Adipocyte (in vitro differentiated cells): Measurements from ENCODE around the gene LAMA1.

ENCODE experiments used
- DNase-seq: peaks from one replicate; pipeline ENCODE4 v3.0.0-alpha.2; 2015; ENCODE audit warnings: low read depth
- H3K27me3 ChIP-seq: replicated peaks from 2 replicates; pipeline ENCODE4 v1.7.0; 2013; ENCODE audit warnings: mild to moderate bottlenecking, low read length, moderate library complexity; ENCODE audit not compliant: control insufficient read depth, insufficient read depth
- H3K36me3 ChIP-seq: 2 replicates; pipeline ENCODE4 v1.7.0; 2013; ENCODE audit warnings: low read length, mild to moderate bottlenecking, moderate library complexity; ENCODE audit not compliant: control insufficient read depth, insufficient read depth, severe bottlenecking
- H3K4me1 ChIP-seq: 2 replicates; pipeline ENCODE4 v1.7.0; 2013; ENCODE audit warnings: mild to moderate bottlenecking, low read length, moderate library complexity; ENCODE audit not compliant: control insufficient read depth, insufficient read depth
- H3K4me3 ChIP-seq: 2 replicates; pipeline ENCODE4 v1.7.0; 2013; ENCODE audit warnings: mild to moderate bottlenecking, low read length, moderate library complexity
- H3K9ac ChIP-seq: 2 replicates; pipeline ENCODE4 v1.7.0; 2013; ENCODE audit warnings: mild to moderate bottlenecking, low read length, moderate library complexity
- H3K9me3 ChIP-seq: 2 replicates; pipeline ENCODE4 v1.7.0; 2013; ENCODE audit warnings: mild to moderate bottlenecking, low read length, moderate library complexity; ENCODE audit not compliant: control insufficient read depth

The LAMA1 gene

GRCh38 chr18:7021994-7022840, 95.4 kb downstream of the LAMA1 start:
- DNase-seq, result peak; percentile 15
- H3K4me1 ChIP-seq, result no peaks in the 10 kb centered on the region
- H3K9me3 ChIP-seq, result no peaks in the 10 kb centered on the region
- no peaks in the 10 kb centered on the region for H3K27me3 ChIP-seq
- H3K4me3 ChIP-seq, result no peak overlapping the region
- no peaks in the 10 kb centered on the region for H3K36me3 ChIP-seq
- H3K9ac ChIP-seq, result no peak overlapping the region

GRCh38 chr18:7020995-7021777, 96.4 kb downstream of the LAMA1 start:
- Histone ChIP-seq H3K27me3 (no peaks in the 10 kb centered on the region), H3K9me3 (no peaks in the 10 kb centered on the region), H3K36me3 (no peaks in the 10 kb centered on the region), H3K9ac (no peak overlapping the region), H3K4me3 (no peak overlapping the region), H3K4me1 (no peaks in the 10 kb centered on the region)
- DNase-seq, result peak; percentile 15

GRCh38 chr18:7017013-7017412, 100.6 kb downstream of the LAMA1 start:
- no peaks in the 10 kb centered on the region for H3K36me3 ChIP-seq
- no peak for DNase-seq
- no peaks in the 10 kb centered on the region for H3K9me3 ChIP-seq
- H3K27me3 ChIP-seq, result no peaks in the 10 kb centered on the region
- no peaks in the 10 kb centered on the region for H3K4me1 ChIP-seq
- H3K4me3 ChIP-seq, result no peak overlapping the region
- no peak overlapping the region for H3K9ac ChIP-seq

GRCh38 chr18:7011142-7011541, 106.5 kb downstream of the LAMA1 start:
- peak overlapping the region; percentile 44 for H3K4me3 ChIP-seq
- no peak overlapping the region for H3K9ac ChIP-seq
- no peaks in the 10 kb centered on the region for H3K9me3 ChIP-seq
- H3K27me3 ChIP-seq, result no peaks in the 10 kb centered on the region
- no peak for DNase-seq
- no peaks in the 10 kb centered on the region for H3K36me3 ChIP-seq
- no peaks in the 10 kb centered on the region for H3K4me1 ChIP-seq

GRCh38 chr18:7004009-7004408, 113.6 kb downstream of the LAMA1 start:
- no peak overlapping the region for H3K4me3 ChIP-seq
- no peaks in the 10 kb centered on the region for H3K27me3 ChIP-seq
- H3K9me3 ChIP-seq, result no peaks in the 10 kb centered on the region
- H3K36me3 ChIP-seq, result no peaks in the 10 kb centered on the region
- H3K4me1 ChIP-seq, result no peaks in the 10 kb centered on the region
- H3K9ac ChIP-seq, result no peak overlapping the region
- no peak for DNase-seq

GRCh38 chr18:7002107-7002506, 115.5 kb downstream of the LAMA1 start:
- H3K27me3 ChIP-seq, result no peaks in the 10 kb centered on the region
- H3K4me1 ChIP-seq, result peaks cover 14% of the 10 kb centered on the region
- no peak overlapping the region for H3K9ac ChIP-seq
- no peak overlapping the region for H3K4me3 ChIP-seq
- no peaks in the 10 kb centered on the region for H3K9me3 ChIP-seq
- H3K36me3 ChIP-seq, result no peaks in the 10 kb centered on the region
- no peak for DNase-seq

DNA sequence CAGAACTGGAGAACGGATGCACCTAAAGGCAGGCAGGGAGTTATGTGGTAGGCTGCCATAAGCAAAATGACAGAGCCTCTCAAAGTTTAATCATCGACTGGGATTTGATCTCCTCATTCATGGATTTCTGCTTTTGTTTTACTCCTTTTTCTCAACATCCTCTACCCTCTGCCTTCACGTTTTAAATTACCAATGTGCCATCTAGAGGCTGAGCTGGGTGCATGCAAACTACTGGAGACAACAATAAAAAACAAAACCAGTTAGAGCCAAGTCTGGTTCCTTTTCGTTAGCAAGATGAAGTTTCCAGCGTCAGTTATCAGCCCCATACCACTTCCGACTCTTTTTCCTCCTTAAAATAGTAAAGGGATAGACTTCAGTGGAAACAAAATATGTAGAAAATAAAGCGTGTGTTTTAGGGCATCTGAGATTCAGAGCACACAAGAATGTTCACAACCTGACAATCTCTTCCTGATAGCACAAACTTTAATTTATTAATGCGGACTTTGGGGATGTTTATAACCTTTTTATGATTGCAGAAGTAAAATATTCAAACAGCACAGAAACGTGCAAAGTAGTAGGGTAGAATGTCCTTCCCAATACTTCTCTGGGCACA, 117.0 kb downstream of the LAMA1 start:
- Histone ChIP-seq H3K4me1 (peaks cover 14% of the 10 kb centered on the region), H3K4me3 (no peak overlapping the region), H3K27me3 (no peaks in the 10 kb centered on the region), H3K36me3 (no peaks in the 10 kb centered on the region), H3K9me3 (no peaks in the 10 kb centered on the region), H3K9ac (no peak overlapping the region)
- DNase-seq, result peak; percentile 62

DNA sequence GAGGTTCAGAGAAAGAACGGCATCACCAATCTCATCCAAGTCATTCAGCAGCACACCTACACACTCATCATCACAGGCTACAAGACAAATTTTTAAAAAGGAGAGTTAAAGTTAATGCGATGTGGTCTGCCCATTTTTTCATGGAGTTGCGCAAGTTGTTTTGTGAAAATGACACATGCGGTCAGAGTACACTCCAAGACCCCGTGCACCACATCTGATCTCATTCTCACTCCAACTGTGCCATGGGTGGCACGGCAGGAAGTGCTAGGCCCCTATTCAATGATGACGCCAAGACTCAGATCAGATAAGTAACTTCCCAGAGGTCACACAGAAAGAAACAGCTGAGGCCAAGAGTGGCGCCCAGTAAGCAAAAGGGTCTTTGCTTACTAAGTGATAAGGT, 119.8 kb downstream of the LAMA1 start:
- DNase-seq, result no peak
- H3K27me3 ChIP-seq, result no peaks in the 10 kb centered on the region
- H3K9ac ChIP-seq, result no peak overlapping the region
- peaks cover 21% of the 10 kb centered on the region for H3K4me1 ChIP-seq
- no peak overlapping the region for H3K4me3 ChIP-seq
- no peaks in the 10 kb centered on the region for H3K36me3 ChIP-seq
- H3K9me3 ChIP-seq, result no peaks in the 10 kb centered on the region

GRCh38 chr18:6994771-6995430, 122.7 kb downstream of the LAMA1 start:
- Histone ChIP-seq H3K9ac (no peak overlapping the region), H3K27me3 (no peaks in the 10 kb centered on the region), H3K4me1 (peaks cover 21% of the 10 kb centered on the region), H3K9me3 (no peaks in the 10 kb centered on the region), H3K36me3 (no peaks in the 10 kb centered on the region), H3K4me3 (no peak overlapping the region)
- DNase-seq, result no peak

DNA sequence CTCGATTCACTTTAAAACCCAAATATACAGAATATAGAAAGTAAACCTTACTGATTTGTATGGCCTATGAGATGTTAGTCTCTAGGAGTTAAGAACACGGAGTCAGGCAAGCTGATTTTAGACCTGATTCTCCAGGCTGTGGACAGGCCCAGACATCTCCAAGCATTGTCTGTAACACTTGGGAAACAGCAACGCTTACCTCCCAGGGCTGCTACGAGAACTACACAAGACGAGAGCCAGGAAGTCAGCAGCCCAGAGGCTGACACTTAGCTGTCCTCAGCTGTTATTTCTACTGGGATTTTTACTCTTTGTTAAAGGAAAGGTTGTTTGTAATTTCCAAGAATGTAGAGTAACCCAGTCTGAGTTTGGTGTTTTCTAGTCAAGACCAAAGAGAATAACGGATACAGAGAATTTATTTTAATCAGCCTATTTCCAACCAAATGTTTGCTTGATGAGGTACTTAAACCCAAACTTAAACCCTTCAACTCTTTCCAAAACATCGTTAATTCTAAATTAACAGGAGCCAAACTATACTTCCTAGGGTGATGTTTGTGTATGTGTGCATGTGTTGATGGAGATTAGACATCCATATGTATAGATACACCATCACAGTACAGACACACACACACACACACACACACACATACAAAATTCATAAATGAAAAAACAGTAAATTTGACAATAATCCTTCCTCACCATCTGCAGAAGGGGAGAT, 123.4 kb downstream of the LAMA1 start:
- Histone ChIP-seq H3K4me3 (no peak overlapping the region), H3K4me1 (peaks cover 21% of the 10 kb centered on the region), H3K9me3 (no peaks in the 10 kb centered on the region), H3K36me3 (no peaks in the 10 kb centered on the region), H3K9ac (no peak overlapping the region), H3K27me3 (no peaks in the 10 kb centered on the region)
- no peak for DNase-seq
